Esophagus muscularis mucosa (tissue), 4 donors: ENCODE data around the gene CPEB2. TPM values are rescaled to one million over a fixed set of nuclear protein-coding genes. Genes with fewer than 3 reads are reported as not detected.

ENCODE experiments used
- DNase-seq: peaks from one replicate; pipeline ENCODE4 v3.0.0-alpha.2; 2017; ENCODE audit errors: extremely low spot score
- H3K27ac ChIP-seq, 4 donors: fragments of 200-600 bp; sonication (generic); replicated peaks in 1 of 4; 1 replicate in 3 of 4; 2 replicates in 1 of 4; pipeline ENCODE4 v1.5.1; 2016 to 2019; ENCODE audit warnings: mild to moderate bottlenecking in 1 of 4
- H3K27me3 ChIP-seq, 4 donors: fragments of 200-600 bp; sonication (generic); one replicate each; pipeline versions ENCODE4 v1.5.1 to v1.6.0; 2016 to 2019
- H3K36me3 ChIP-seq, 4 donors: fragments of 200-600 bp; sonication (generic); one replicate each; pipeline ENCODE4 v1.5.1; 2016 to 2019
- H3K4me1 ChIP-seq, 4 donors: fragments of 200-600 bp; sonication (generic); one replicate each; pipeline ENCODE4 v1.5.1; 2016 to 2019
- H3K4me3 ChIP-seq, 4 donors: fragments of 200-600 bp; sonication (generic); 1 replicate in 2 of 4; 2 replicates in 2 of 4; pipeline ENCODE4 v1.5.1; 2016 to 2019; ENCODE audit warnings: mild to moderate bottlenecking in 4 of 4, moderate library complexity in 1 of 4
- H3K9me3 ChIP-seq, 4 donors: fragments of 200-600 bp; sonication (generic); 1 replicate in 3 of 4; 2 replicates in 1 of 4; pipeline ENCODE4 v1.5.1; 2016 to 2019
- CTCF ChIP-seq, 3 experiments: fragments of 200-600 bp in 2 of 3; fragments of 450-650 bp in 1 of 3; sonication (generic) in 2 of 3; IDR thresholded peaks; one replicate each; pipeline ENCODE4 v1.5.1; 2017 to 2019; ENCODE audit warnings: antibody characterized with exemption in 3 of 3, mild to moderate bottlenecking in 2 of 3, moderate library complexity in 1 of 3
- EP300 ChIP-seq: sonication (generic); formaldehyde crosslinking; IDR thresholded peaks from one replicate; pipeline ENCODE4 v1.6.1; 2017; ENCODE audit warnings: antibody characterized with exemption
- POLR2A ChIP-seq: fragments of 450-650 bp; IDR thresholded peaks from one replicate; pipeline ENCODE4 v1.6.1; 2017; ENCODE audit warnings: antibody characterized with exemption, moderate library complexity, mild to moderate bottlenecking, low read depth
- POLR2AphosphoS5 ChIP-seq, 2 donors: sonication (generic); formaldehyde crosslinking; IDR thresholded peaks; one replicate each; pipeline ENCODE4 v1.6.1; 2017; ENCODE audit warnings: antibody characterized with exemption in 2 of 2
- WGBS: methylation state at CpG from one replicate; pipeline ENCODE4 v1.1.5; 2018; 5-methylcytosine and 5-hydroxymethylcytosine counted together
- intact Hi-C: fragments of 100-400 bp; cut with DNase I; formaldehyde crosslinking; loops from one replicate; pipeline ENCODE4 v1.15.1; 2023
- total RNA-seq, 4 donors: library from RNA; depleted of rRNA; stranded (reverse); fragments of >200 nt; gene quantifications; one replicate each; pipeline versions ENCODE4 v1.1.0 to v1.2.1, GENCODE V29; 2016

CPEB2 gene
- total RNA-seq, 4 donors from 2014 or later, result 23.7 to 35.7 (median 25.6) TPM

GRCh38 chr4:15006416-15007024 is 4.2 kb downstream of the CPEB2 start:
- no peaks in the 10 kb centered on the region for H3K27me3 ChIP-seq
- WGBS, result 46% methylated on average over 2 of the region's 2 CpGs
- H3K27ac ChIP-seq, result peak overlapping the region; percentile 99 to 100 (median 100)
- H3K9me3 ChIP-seq, result no peaks in the 10 kb centered on the region
- peaks cover 0 to 11% (median 2%) of the 10 kb centered on the region in 4 donors for H3K36me3 ChIP-seq
- peaks cover 40 to 62% (median 58%) of the 10 kb centered on the region in 4 donors for H3K4me1 ChIP-seq
- intact Hi-C loops, result loop anchor here (10.0 kb wide), 2 partner anchors 448 to 648 kb away; partner anchors contain the start of gene FBXL5
- H3K4me3 ChIP-seq, result peak overlapping the region; percentile 91 to 97 (median 96)
- TF ChIP-seq CTCF (IDR thresholded peaks at IDR 0.05) (peak in 1 of 3 experiments; percentile 36), EP300 (no peak)
- DNase-seq, result no peak

- no peak for DNase-seq
- no peaks in the 10 kb centered on the region for H3K27me3 ChIP-seq
- peak overlapping the region in 2 of 4 donors; percentile 96 to 97 for H3K4me3 ChIP-seq
- H3K36me3 ChIP-seq, result peaks cover 0 to 12% (median 2%) of the 10 kb centered on the region in 4 donors
- intact Hi-C loops, result loop anchor here (10.0 kb wide), 2 partner anchors 448 to 648 kb away; partner anchors contain the start of gene FBXL5
- H3K9me3 ChIP-seq, result no peaks in the 10 kb centered on the region
- peaks cover 45 to 69% (median 64%) of the 10 kb centered on the region in 4 donors for H3K4me1 ChIP-seq
- H3K27ac ChIP-seq, result peak overlapping the region in 2 of 4 donors; percentile 100
- 73% methylated on average over 6 of the region's 6 CpGs for WGBS
- TF ChIP-seq CTCF (IDR thresholded peaks at IDR 0.05) (no peak), POLR2A (no peak), EP300 (no peak), POLR2AphosphoS5 (IDR thresholded peaks at IDR 0.05) (no peak)
Observed at GRCh38 chr4:15007201-15007600, 4.9 kb downstream of the CPEB2 start.

- Histone ChIP-seq H3K36me3 (peaks cover 0 to 12% (median 2%) of the 10 kb centered on the region in 4 donors), H3K9me3 (no peaks in the 10 kb centered on the region), H3K27ac (peak overlapping the region; percentile 36 to 100 (median 55)), H3K4me3 (no peak overlapping the region), H3K4me1 (peaks cover 62 to 94% (median 93%) of the 10 kb centered on the region in 4 donors), H3K27me3 (no peaks in the 10 kb centered on the region)
- intact Hi-C loops, result no loop called here
- DNase-seq, result no peak
- TF ChIP-seq POLR2A, result no peak
- TF ChIP-seq EP300, result no peak
- no peak for TF ChIP-seq POLR2AphosphoS5 (IDR thresholded peaks at IDR 0.05)
- TF ChIP-seq CTCF (IDR thresholded peaks at IDR 0.05), result no peak
Observed at GRCh38 chr4:15010038-15010585, 7.8 kb downstream of the CPEB2 start.

- H3K4me3 ChIP-seq, result no peak overlapping the region
- no peaks in the 10 kb centered on the region for H3K9me3 ChIP-seq
- WGBS, result 94% methylated on average over 9 of the region's 9 CpGs
- TF ChIP-seq EP300, result no peak
- no peak for TF ChIP-seq POLR2AphosphoS5 (IDR thresholded peaks at IDR 0.05)
- TF ChIP-seq CTCF (IDR thresholded peaks at IDR 0.05), result no peak
- TF ChIP-seq POLR2A, result no peak
- no peak for DNase-seq
- peak overlapping the region in 3 of 4 donors; percentile 5 to 100 (median 56) for H3K27ac ChIP-seq
- H3K36me3 ChIP-seq, result peaks cover 0 to 14% (median 2%) of the 10 kb centered on the region in 4 donors
- H3K27me3 ChIP-seq, result no peaks in the 10 kb centered on the region
- intact Hi-C loops, result no loop called here
- H3K4me1 ChIP-seq, result peaks cover 66 to 99% (median 94%) of the 10 kb centered on the region in 4 donors
Observed at GRCh38 chr4:15011166-15011565, 8.9 kb downstream of the CPEB2 start.
